Right renal cortex interstitium (tissue), 3 donors: ENCODE data around the gene CFP. TPM values are rescaled to one million over a fixed set of nuclear protein-coding genes. Genes with fewer than 3 reads are reported as not detected.

Experiments used
- DNase-seq, 3 donors: peaks; one replicate each; pipeline ENCODE4 v3.0.0-alpha.2; 2013; ENCODE audit warnings: low read depth in 3 of 3, low spot score in 2 of 3
- polyA plus RNA-seq, 3 donors: library from polyadenylated mRNA; unstranded; fragments of 120-200 nt; gene quantifications; one replicate each; pipeline ENCODE4 v1.2.1, GENCODE V29; 2013; ENCODE audit not compliant: insufficient read length in 3 of 3

CFP gene
- polyA plus RNA-seq, 3 donors, result 0.68 to 1.9 (median 1.3) TPM

GRCh38 chrX:47638816-47639215 lies 9.1 kb upstream of the CFP start:
- DNase-seq, result no peak

- no peak for DNase-seq
Observed at GRCh38 chrX:47637546-47638195, 7.9 kb upstream of the CFP start.

- DNase-seq, result no peak
Observed at GRCh38 chrX:47634871-47635575, 5.3 kb upstream of the CFP start.

- no peak for DNase-seq
Observed at GRCh38 chrX:47633689-47634590, 4.2 kb upstream of the CFP start.

GRCh38 chrX:47632666-47633065 lies 2.9 kb upstream of the CFP start:
- DNase-seq, result no peak

GRCh38 chrX:47631676-47632075 lies 1.9 kb upstream of the CFP start:
- DNase-seq, result no peak

GRCh38 chrX:47628982-47629381 lies 748 bp downstream of the CFP start:
- DNase-seq, result no peak

- no peak for DNase-seq
Observed at GRCh38 chrX:47625365-47625764, 4.4 kb downstream of the CFP start.

- peak in 2 of 3 donors; percentile 47 to 48 for DNase-seq
Observed at GRCh38 chrX:47623540-47624027, 6.1 kb downstream of the CFP start.

- DNase-seq, result no peak
Observed at GRCh38 chrX:47621851-47622250, 7.9 kb downstream of the CFP start.

- DNase-seq, result no peak
Observed at GRCh38 chrX:47620303-47620685, 9.4 kb downstream of the CFP start.

- DNase-seq, result peak; percentile 43 to 63 (median 48)
Observed at GRCh38 chrX:47619486-47620302, 10.0 kb downstream of the CFP start, which contains the start of gene SYN1. TSS of gene SYN1 (minus strand) at chrX:47619857. CDS start at chrX:47619728, 129 bp downstream.

- no peak for DNase-seq
Observed at GRCh38 chrX:47618923-47619485, 10.7 kb downstream of the CFP start.

- no peak for DNase-seq
Observed at GRCh38 chrX:47614618-47615017, 15.1 kb downstream of the CFP start.

GRCh38 chrX:47613082-47613481 lies 16.6 kb downstream of the CFP start:
- no peak for DNase-seq

GRCh38 chrX:47612418-47612817 lies 17.3 kb downstream of the CFP start:
- DNase-seq, result no peak

- no peak for DNase-seq
Observed at GRCh38 chrX:47611926-47612325, 17.8 kb downstream of the CFP start.

- no peak for DNase-seq
Observed at GRCh38 chrX:47611489-47611888, 18.2 kb downstream of the CFP start.

- no peak for DNase-seq
Observed at GRCh38 chrX:47610511-47610910, 19.2 kb downstream of the CFP start.
